Neural cell (in vitro differentiated cells): ENCODE measurements around the gene LHB.

Experiments
- EZH2 ChIP-seq: fragments of 200-600, 300-800 bp; shearing (Covaris generic), sonication (generic); IDR thresholded peaks from 2 replicates; pipeline ENCODE4 v1.6.1; 2014; ENCODE audit warnings: antibody characterized with exemption, low read length, borderline replicate concordance, mild to moderate bottlenecking; ENCODE audit not compliant: insufficient read depth, poor library complexity, severe bottlenecking
- POLR2AphosphoS5 ChIP-seq: IDR thresholded peaks from 2 replicates; pipeline ENCODE4 v1.6.1; 2012
- TF ChIP-seq, protein P1 (sequence below): IDR thresholded peaks from 2 replicates; pipeline ENCODE4 v1.6.1; 2012; ENCODE audit warnings: borderline replicate concordance
- TF ChIP-seq, protein P2 (sequence below): fragments of 450-650 bp; IDR thresholded peaks from 2 replicates; pipeline ENCODE4 v1.5.1; 2014; ENCODE audit warnings: antibody characterized with exemption, mild to moderate bottlenecking, moderate library complexity; ENCODE audit not compliant: poor library complexity, severe bottlenecking

DNA sequence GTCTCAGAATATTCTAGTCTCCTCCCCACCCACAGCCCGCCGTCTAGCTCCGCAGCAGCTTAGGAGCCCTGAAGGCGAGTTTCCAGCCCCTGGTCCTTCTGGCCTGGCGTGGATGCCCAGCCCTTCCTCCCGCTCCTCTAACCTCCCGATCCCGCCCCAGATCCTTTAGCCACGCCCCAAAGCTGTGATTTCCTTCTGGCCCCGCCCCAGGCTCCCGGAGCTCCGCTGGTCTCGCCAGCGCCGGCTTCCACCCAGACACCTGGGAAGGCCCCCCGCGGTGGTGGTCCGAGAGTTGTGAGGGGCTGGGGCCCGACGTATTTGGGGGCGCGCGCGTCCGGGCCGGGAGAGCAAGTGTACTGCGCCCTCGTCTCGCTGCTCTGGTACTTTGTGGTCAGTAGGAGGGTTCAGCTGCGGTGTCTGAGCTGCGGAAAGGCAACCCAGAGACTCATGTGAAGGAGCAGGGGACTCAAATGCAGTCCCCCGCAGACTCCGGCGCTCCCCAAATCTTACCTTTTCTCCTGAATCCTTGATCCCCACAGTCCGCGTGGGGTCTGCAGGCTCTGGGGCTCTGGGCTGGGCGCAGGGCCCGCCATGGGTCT, 40.8 kb upstream of the LHB start, which contains the start of gene CGB7:
- TF ChIP-seq EZH2 (no peak), POLR2AphosphoS5 (no peak)
- TF ChIP-seq, protein P1, sequence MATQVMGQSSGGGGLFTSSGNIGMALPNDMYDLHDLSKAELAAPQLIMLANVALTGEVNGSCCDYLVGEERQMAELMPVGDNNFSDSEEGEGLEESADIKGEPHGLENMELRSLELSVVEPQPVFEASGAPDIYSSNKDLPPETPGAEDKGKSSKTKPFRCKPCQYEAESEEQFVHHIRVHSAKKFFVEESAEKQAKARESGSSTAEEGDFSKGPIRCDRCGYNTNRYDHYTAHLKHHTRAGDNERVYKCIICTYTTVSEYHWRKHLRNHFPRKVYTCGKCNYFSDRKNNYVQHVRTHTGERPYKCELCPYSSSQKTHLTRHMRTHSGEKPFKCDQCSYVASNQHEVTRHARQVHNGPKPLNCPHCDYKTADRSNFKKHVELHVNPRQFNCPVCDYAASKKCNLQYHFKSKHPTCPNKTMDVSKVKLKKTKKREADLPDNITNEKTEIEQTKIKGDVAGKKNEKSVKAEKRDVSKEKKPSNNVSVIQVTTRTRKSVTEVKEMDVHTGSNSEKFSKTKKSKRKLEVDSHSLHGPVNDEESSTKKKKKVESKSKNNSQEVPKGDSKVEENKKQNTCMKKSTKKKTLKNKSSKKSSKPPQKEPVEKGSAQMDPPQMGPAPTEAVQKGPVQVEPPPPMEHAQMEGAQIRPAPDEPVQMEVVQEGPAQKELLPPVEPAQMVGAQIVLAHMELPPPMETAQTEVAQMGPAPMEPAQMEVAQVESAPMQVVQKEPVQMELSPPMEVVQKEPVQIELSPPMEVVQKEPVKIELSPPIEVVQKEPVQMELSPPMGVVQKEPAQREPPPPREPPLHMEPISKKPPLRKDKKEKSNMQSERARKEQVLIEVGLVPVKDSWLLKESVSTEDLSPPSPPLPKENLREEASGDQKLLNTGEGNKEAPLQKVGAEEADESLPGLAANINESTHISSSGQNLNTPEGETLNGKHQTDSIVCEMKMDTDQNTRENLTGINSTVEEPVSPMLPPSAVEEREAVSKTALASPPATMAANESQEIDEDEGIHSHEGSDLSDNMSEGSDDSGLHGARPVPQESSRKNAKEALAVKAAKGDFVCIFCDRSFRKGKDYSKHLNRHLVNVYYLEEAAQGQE: no peak
- TF ChIP-seq, protein P2, sequence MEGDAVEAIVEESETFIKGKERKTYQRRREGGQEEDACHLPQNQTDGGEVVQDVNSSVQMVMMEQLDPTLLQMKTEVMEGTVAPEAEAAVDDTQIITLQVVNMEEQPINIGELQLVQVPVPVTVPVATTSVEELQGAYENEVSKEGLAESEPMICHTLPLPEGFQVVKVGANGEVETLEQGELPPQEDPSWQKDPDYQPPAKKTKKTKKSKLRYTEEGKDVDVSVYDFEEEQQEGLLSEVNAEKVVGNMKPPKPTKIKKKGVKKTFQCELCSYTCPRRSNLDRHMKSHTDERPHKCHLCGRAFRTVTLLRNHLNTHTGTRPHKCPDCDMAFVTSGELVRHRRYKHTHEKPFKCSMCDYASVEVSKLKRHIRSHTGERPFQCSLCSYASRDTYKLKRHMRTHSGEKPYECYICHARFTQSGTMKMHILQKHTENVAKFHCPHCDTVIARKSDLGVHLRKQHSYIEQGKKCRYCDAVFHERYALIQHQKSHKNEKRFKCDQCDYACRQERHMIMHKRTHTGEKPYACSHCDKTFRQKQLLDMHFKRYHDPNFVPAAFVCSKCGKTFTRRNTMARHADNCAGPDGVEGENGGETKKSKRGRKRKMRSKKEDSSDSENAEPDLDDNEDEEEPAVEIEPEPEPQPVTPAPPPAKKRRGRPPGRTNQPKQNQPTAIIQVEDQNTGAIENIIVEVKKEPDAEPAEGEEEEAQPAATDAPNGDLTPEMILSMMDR: no peak
